GM19043 (cell line): ENCODE data around the gene KAZN.

Experiments
- ATAC-seq: cut with Tn5 transposase; IDR thresholded peaks from one replicate; pipeline ENCODE4 v1.9.1; 2021; ENCODE audit warnings: low read depth; ENCODE audit not compliant: unreplicated experiment

The KAZN gene

DNA sequence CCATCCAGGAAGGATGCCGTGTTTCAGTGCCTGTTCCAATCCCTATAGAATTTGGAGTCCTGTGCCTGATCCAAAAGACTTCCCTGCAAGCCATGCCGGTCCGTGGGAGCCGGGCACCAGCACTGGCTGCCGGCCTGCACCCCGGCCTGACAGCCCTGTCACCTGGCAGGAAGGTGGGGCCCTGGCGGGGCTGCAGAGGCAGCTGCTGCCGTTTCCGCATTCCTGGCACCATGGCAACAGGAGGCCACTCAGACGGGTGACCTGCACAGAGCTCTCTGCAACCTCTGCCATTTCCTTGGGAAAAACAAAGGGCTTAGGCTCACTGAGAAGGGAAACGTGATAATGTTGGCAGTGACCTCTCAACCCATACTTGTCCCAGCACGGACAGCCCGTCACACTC is 491.9 kb downstream of the KAZN start:
- ATAC-seq = no peak

DNA sequence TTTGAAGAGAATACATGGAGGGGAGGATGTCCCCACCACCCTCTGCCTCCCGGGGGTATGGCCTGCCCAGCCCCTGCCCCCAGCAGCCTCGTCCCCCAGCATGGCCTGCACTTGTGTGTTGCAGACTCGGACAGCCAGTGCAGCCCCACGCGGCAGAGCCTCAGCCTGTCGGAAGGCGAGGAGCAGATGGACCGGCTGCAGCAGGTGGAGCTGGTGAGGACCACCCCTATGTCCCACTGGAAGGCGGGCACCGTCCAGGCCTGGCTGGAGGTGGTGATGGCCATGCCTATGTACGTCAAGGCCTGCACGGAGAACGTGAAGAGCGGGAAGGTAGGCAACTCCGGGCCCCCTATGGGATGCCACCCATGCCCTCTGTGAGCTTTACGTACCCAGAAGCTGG is 495.6 kb downstream of the KAZN start:
- no peak for ATAC-seq

DNA sequence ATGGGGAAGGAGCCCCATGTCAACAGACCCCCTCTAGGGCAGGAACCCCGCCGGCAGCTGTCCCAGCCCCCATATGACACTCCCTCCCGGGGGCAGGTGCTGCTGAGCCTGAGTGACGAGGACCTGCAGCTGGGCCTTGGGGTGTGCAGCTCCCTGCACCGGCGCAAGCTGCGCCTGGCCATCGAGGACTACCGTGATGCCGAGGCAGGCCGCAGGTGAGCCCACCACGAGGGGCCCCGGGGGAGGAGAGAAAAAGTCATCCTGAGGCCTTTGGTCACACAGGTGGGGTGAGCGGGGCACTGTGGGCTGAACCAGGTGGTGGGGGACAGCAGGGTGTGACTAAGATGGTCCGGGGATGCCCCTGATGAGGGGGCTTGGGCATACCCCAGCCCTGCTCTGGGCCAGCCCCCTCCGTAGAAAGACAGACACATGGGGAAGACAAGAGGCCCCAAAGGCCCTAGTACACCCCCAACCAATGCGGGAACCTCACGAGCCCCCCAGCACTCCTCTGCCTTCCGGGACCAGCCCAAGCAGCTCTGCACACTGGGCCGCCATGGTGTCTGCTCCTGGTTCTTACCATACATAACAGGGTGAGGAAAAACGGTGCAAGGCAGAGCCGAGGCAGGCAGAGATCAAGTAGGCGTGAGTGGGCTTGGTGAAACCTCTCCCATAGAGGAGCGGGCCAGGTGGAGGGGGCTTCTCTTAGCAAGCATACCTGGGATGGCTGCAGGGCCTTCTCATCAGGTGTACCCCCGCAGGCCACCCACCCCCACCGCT is 496.4 kb downstream of the KAZN start:
- ATAC-seq = no peak

DNA sequence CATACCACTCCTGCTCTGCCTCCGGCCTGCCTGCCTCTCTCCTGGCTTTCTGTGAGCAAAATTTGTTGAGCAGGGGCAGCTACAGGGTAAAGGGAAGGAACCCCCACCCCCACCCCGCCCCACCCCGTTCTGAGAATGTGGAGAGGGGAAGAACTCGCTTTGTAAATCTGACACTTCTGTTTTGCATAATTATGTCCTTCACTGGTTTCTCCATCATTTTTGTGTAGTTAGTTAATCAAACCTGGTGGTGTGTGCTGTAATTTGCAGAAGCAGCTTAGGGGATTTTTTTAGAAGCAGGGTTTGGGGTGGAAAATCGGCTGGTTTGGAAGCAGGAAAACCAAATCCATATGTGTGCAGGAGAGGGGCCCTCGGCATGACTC is 497.0 kb downstream of the KAZN start:
- no peak for ATAC-seq

DNA sequence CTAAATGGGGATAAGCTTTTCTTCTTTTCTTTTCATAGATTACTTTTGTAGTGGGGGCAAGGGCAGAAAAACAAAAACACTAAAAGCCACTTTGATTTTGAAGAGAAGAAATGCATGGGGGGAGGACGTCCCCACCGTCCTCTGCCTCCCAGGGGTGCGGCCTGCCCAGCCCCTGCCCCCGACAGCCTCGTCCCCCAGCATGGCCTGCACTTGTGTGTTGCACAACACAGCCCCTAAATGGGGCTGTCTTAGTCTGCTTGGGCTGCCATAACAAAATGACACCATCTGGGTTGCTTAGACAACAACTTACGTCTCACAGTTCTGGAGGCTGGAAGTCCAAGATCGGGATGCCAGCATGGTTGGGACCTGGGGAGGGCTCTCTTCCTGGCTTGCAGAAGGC is 497.8 kb downstream of the KAZN start:
- ATAC-seq = no peak

DNA sequence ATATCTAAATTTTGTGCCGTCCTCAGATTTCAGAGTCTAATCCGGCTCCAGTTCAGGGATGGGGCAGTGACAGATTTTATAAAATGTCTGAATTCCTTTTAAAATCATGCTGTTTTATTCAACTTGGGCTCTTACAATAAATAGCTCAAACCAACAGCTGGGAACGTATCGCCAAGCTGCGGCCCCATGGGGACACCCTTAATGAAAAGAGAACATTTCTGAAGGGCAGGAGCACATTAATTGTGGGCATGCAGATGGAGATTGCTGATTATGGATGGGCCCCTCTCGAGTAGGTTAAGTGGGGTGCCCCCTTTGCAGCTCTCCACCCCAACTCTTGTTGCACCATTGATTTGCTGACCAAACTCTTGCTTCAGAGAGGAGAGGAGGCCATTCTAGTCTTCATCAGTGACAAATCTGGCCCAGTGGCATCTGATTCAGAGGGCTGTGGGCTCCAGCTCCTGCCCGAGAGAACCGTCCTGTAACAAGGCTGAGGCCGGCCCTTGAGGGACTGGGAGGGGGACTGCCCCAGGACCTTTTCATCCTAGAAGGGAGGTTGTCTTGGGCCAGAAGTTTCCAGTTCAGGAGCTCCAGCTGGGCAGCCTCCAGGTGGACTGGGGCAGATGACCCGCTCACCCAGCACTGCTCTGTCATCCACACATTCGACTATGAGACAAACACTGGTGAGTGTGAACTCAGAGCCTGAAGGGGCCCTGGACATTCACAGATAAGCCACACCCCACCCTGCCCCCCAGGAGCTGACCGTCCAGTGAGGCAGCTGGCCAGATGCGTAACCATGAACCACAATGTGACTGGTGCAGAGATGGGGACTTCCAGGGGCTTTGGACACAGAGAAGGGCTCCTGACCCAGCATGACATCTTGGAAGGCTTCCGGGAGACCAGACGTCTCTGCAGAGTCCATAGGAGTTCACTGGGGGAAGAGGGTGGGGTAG is 500.0 kb downstream of the KAZN start:
- no peak for ATAC-seq

DNA sequence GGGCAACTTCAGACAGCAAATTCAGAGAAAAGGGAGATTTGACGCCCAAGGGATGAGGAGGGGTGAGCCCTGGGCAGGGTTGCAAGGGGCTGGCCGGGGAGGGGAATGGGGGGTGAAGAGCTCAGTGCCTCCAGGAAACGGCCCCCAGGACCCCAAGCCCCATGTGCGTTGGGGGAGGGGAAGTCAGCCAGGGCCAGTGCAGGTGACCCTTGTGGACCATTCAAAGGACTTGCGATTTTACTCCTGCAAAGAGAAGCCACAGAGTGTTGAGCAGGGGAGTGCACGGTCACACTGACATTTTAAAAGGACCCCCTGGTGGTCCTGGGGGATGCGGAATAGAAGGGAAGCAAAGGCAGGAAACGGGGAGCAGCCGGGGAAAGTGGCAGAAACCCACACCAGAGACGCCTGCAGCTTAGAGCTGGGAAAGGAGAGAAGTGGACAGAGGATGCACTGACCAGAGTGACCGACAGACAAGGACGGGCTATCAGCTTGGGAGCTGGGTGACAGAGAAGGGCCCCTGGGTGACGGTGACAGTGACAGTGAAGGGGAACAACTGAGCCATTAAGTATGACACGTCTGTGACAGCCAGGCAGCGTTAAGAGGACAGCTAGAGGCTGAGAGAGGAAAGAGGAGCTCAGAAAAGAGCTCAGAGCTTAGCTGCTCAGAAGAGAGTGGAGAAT is 501.1 kb downstream of the KAZN start:
- ATAC-seq = no peak

DNA sequence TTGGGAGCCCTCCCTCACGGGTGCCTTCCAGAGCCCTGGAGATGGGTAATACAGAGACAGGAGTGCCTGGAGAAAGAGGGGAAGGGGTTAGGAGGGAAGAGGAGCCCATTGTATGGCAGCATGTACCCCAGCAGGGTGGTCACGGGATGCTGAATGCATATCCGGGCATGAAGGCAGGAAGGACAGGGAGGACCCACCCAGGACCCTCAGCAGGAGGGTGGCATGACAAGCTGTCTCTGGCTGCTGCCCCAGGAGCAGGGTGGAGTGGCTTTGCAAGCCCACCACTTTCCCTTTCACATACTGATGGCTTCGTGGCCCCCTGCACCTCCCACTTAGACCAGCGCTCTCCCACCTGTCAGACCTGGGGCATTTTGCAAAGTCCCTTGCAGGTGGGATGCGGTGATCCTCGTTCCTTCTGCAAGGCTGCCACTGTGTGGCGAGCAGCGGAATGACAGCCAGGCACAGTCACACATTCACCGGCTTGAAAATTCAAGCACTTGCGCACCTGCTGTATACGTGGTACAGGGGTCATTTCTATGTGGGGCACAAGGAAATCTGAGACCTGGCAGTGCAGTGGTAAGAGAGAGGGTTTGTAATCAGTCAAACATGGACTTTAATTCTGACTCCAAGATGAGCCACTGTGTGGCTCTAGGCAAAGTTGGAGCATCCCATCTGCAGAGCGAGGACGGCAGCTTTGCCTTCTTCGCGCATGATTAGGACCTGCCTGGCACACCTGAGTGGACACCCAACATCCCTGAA is 501.8 kb downstream of the KAZN start:
- peak; percentile 59 for ATAC-seq

DNA sequence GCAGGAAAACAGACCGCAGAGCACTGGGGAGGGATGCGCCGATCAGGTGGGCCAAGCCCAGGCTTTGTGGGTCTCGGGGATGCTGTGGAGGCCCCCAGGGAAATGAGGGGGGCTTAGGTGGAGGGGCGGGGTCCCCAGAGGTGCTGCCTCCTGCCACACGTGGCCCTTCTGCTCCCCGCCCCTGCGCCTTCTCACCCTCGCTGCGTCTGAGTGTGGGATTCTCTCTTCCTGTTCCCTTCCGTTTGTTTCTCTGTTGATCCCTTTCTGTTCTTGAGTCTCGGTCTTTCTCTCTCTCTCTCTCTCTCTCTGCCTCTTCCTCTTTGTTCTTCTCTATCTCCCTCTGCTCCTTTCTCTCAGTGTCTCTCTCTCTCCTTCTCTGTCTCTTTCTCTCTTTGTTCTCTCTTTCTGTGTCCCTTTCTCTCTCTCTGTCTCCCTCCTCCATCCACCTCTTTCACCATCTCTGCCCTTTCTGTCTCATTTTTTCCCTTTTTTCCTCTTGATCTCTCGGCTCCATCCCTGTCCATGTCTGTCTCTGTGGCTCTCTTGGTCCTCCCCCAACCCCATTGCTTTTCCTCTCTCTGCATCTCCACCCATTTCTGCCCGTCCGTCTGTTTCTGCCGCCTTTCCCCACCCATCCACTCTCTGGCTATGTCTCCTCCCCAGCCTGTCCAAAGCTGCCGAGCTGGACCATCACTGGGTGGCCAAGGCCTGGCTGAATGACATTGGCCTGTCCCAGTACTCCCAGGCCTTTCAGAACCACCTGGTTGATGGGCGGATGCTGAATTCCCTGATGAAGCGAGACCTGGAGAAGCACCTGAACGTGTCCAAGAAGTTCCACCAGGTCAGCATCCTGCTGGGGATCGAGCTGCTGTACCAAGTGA is 502.6 kb downstream of the KAZN start:
- ATAC-seq = no peak

DNA sequence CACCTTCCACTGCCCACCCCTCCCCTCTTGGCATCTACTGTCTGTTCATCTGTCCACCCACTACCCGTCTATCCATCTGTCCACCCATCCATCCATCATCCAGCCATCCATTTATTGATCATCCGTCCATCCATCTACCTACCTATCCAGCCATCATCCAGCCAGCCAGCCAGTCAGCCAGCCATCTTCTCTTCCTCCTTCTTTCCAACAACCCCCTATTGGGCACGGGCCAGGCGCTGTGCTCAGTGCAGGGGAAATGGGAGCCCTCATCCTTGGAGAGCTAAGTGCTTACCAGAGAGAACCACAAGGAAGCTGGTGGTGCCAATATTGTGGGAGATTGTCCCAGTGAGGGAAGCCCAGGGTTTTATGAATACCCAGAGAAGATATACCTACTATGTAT is 503.3 kb downstream of the KAZN start:
- ATAC-seq = no peak

DNA sequence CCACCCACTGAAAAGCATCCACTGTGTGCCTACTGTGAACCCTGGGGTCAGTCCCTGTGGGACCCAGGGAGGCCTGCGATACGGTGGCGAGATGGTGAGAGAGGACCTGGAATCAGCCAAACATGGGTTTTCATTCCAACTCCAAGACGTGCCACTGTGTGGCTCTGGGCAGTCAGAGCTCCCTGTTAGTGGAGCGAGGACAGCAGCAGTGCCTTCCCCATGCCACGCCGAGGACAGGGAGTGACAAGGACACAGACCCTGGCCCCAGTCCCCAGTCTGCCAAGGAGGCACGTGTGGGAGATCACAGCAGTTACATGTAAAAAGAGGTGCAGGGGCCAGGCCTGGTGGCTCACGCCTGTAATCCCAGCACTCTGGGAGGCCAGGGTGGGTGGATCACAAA is 504.2 kb downstream of the KAZN start:
- ATAC-seq = no peak

DNA sequence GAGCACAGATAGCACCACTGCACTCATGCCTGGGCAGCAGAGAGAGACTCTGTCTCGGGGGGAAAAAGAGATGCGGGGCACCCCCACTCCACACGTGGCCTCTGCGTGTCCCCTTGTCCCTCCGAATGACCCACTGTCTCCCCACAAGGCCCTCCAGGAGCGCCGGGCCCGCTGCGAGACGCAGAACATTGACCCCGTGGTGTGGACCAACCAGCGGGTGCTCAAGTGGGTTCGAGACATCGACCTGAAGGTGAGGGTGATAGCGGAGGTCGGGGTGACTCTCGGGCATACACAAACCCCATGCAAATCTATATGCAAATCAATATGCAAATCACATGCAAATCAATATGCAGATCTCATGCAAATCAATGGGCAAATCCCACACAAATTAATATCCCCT is 504.7 kb downstream of the KAZN start:
- no peak for ATAC-seq

DNA sequence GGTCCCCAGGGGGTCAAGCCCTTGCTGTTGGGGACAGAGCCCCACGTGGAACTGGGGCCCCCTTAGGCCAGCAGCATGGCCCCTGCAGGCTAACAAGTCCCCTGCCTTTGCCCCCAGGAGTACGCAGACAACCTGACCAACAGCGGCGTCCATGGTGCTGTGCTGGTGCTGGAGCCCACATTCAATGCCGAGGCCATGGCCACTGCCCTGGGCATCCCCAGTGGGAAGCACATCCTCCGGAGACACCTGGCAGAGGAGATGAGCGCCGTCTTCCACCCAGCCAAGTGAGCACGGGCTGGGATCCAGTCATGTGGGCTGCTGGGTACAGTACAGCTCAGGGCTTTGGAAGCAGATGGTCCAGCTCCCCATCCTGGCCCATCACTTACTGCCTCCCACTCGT is 505.4 kb downstream of the KAZN start:
- ATAC-seq = no peak

DNA sequence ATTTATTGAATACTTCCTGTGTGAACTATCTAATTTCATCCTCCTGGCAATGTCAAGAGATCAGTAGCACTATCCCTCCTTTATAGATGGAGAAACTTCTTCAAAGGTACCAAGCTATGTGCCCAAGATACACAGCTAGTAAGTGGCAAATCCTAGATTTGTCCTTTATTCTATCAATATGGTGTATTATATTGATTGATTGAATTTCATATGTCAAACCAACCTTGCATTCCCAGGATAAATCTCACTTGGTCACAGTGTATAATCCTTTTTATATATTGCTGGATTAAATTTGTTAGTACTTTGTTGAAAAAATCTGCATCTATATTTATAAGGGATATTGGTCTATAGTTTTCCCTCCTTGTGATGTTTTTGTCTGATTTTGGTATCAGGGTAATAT is 506.3 kb downstream of the KAZN start:
- no peak for ATAC-seq

DNA sequence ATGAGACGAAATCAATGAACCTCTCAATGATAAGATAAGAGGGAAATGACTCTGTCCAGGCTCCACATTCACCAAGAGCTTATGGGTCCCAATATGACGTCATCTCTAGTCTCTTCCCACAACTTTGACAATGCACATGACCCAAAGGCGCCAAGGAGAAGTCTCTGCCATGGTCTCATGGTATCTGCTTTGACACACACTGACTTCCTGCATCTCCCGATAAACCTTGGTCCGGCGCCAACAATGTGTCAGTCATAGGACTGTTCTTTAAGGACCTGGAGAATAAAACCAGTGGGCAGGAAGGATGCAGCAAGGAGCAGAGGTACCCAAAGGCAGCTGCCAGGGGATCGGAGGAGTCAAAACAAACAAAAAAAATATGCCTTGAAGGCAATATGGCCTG is 508.1 kb downstream of the KAZN start:
- no peak for ATAC-seq

DNA sequence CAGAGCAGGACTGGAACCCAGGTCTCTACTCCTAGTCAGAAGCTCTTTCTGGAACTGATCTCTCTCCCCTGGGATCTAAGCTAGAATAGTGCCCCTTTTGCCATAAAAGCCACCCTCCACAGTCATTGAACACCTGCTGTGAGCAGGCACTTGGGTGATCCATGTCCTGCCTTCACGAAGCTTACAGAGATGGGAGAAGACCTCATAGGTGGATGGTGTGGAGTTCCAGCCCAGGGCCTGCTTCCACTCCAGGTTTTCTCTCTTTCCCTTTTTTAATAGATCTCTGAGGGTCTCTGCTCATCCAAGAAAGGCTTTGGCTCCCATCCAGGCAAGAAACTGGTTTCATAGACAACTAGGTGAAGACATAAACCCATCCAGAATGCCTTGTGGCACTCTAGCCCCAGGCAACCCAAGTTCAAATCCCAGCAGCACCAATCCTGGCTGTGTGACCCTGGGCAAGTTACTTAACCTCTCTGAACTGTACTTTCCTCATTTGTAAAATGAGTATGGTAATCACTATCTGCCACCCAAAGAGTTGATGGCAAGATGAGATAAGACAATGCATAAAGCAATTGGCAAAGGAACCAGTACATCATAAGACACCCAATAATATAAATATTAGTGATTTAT is 508.7 kb downstream of the KAZN start:
- no peak for ATAC-seq

DNA sequence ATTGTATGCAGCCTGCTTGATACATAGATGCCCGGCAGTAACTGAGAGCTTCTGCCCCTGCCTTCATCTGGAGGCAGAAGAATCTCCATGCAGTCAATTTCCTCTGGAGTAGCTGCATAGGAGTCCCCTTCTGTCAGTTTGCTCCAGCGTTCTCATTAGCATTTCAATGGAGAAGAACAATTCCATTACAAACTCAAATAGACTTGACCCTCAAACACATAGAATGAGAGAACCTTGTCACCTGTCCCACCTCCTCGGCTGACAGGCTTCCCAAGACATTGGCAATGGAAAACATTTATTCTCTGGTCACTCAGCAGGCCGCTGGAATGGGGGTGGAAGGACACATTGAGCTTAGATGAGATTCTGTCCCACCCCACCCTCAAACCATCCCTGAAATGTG is 509.4 kb downstream of the KAZN start:
- ATAC-seq = no peak

DNA sequence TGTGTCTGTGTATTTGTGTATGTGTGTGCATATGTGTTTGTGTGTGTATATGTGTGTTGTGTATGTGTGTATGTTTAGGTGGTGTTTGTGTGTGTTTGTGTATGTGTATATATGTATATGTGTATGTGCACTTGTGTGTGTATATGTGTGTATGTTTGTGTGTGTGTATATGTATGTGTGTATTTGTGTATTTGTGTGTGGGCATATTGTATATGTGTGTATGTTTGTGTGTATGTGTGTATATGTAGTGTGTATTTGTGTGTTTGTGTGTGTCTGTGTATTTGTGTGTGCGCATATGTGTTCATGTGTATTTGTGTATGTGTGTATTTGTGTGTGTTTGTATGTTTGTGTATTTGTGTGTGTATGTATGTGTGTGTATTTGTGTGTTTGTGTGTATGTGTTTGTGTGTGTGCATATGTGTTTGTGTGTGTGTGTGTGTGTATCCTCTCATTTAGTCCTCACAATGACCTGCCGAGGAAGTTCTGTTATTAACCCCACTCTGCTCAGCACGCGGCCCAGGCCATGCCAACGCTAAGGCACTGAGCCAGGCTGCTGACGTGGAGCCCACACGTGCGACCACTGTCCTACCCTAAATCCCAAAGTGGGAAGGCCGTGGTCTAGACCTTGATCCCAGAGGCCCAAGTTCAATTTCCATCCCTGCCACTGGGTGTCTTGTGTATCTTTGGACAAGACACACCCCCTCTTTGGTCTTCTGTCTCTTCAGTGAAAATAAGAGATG is 511.8 kb downstream of the KAZN start:
- ATAC-seq = no peak

DNA sequence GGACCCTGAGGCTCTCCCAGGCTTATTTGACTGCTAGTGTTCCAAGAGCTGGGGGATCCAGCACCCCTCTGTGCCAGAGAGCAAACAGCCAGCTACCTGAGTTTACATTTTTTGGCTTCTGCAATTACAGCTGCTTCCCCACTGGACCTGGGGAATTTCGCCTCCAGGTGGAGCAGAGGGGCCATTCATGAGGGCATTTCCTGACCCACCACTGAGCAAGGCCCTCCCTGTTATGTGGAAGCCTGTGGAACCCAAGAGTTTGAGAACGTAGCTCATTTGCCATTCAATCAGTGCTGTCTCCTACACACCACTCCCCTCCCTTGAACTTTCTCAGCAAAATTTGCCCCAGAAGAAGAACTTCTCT is 512.4 kb downstream of the KAZN start:
- no peak for ATAC-seq
